Kidney (tissue), 14 donors: ENCODE measurements around the gene LSM14A. TPM values are rescaled to one million over a fixed set of nuclear protein-coding genes. Genes with fewer than 3 reads are reported as not detected.

Experiments
- DNase-seq, 5 donors: peaks; one replicate each; pipeline ENCODE4 v3.0.0-alpha.2; 2013 to 2020
- FAIRE-seq: peaks from 2 replicates; lab custom pipeline; 2012; peaks lifted over from hg19 to GRCh38; lab: Jason Lieb, UNC
- H3K27ac ChIP-seq, 2 donors: one replicate each; pipeline ENCODE4 v1.7.0; 2013; ENCODE audit warnings: low read depth in 2 of 2, low read length in 2 of 2, inconsistent platforms in 1 of 2
- H3K27me3 ChIP-seq: one replicate; pipeline ENCODE4 v1.7.1; 2013; ENCODE audit warnings: low read length, inconsistent platforms; ENCODE audit not compliant: control insufficient read depth, insufficient read depth
- H3K36me3 ChIP-seq, 3 donors: one replicate each; pipeline versions ENCODE4 v1.7.0 to v1.7.1; 2013; ENCODE audit warnings: low read length in 3 of 3, control low read depth in 1 of 3, inconsistent platforms in 1 of 3; ENCODE audit not compliant: insufficient read depth in 3 of 3, control insufficient read depth in 2 of 3
- H3K4me1 ChIP-seq, 3 donors: one replicate each; pipeline versions ENCODE4 v1.7.0 to v1.7.1; 2013; ENCODE audit warnings: low read length in 3 of 3, inconsistent platforms in 1 of 3, low read depth in 1 of 3; ENCODE audit not compliant: control insufficient read depth in 2 of 3, insufficient read depth in 2 of 3
- H3K4me3 ChIP-seq, 3 donors: one replicate each; pipeline versions ENCODE4 v1.7.0 to v1.8.1; 2013; ENCODE audit warnings: low read length in 3 of 3, control low read depth in 1 of 3, inconsistent platforms in 1 of 3
- H3K9ac ChIP-seq, 3 donors: one replicate each; pipeline versions ENCODE4 v1.7.0 to v1.7.1; 2013; ENCODE audit warnings: low read length in 3 of 3, control low read depth in 1 of 3, inconsistent platforms in 1 of 3
- H3K9me3 ChIP-seq, 3 donors: one replicate each; pipeline versions ENCODE4 v1.7.0 to v1.7.1; 2013; ENCODE audit warnings: low read length in 3 of 3, control low read depth in 1 of 3, inconsistent platforms in 1 of 3; ENCODE audit not compliant: control insufficient read depth in 2 of 3, insufficient read depth in 1 of 3
- intact Hi-C: fragments of 100-400 bp; cut with DNase I; formaldehyde crosslinking; loops from one replicate; pipeline ENCODE4 v1.11.1; 2022
- polyA plus RNA-seq: library from polyadenylated mRNA; stranded (reverse); fragments of 350-450 nt; fragmentation: Illumina TruSeq; extraction: RNeasy Lipid Tissue Mini Kit (QIAGEN cat#74804); gene quantifications from one replicate; pipeline ENCODE4 v1.2.3, GENCODE V29; 2014; ENCODE audit warnings: low read depth, low replicate concordance; ENCODE audit not compliant: insufficient read depth
- total RNA-seq: library from RNA; stranded (reverse); fragmentation: NEBNext Ultra II Directional; extraction: Animal tissue kit (Norgen Biotek cat#: 25700); gene quantifications from one replicate; pipeline ENCODE4 v1.2.1, GENCODE V29; 2021
- TF ChIP-seq, protein P1 (sequence below): IDR thresholded peaks from 3 replicates; pipeline ENCODE4 v1.5.1; 2012; ENCODE audit warnings: mild to moderate bottlenecking, moderate library complexity, borderline replicate concordance; ENCODE audit not compliant: insufficient read depth; ENCODE audit errors: extremely low read depth
- donor health status: control.
- donor health status: control.
- donor health status: control.
- donor health status: control.
- donor health status: control.
- donor health status: DM: yes; HTN: yes; CAD: no.
- donor health status: Normal renal cell carcinoma (clear cell type).

The LSM14A gene
- total and polyA plus RNA-seq, 2 donors from 2014 or later = 49.3 to 114 TPM

DNA sequence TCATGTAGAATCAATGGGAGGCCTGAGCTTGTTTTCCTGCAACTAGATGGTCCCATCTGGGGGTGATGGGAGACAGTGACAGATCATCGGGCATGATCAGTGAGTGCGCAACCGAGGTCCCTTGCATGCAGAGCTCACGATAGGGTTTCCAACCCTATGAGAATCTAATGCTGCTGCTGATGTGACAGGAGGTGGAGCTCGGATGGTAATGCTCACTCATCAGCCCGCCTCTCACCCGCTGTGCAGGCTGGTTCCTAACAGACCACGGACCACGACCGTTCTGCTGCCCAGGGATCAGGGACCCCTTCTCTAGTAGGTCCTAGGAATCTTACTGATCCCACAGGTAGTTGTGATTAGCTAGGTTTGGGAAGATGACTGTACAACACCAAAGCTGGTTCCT, 58.5 kb downstream of the LSM14A start:
- Histone ChIP-seq H3K9me3 (no peaks in the 10 kb centered on the region), H3K4me3 (no peak overlapping the region), H3K27ac (no peak overlapping the region), H3K36me3 (peaks cover 10 to 23% (median 18%) of the 10 kb centered on the region in 3 donors), H3K4me1 (peaks cover 0 to 2% (median 0%) of the 10 kb centered on the region in 3 donors), H3K27me3 (no peaks in the 10 kb centered on the region), H3K9ac (no peak overlapping the region)
- FAIRE-seq (no peak), DNase-seq (no peak)
- intact Hi-C loops = no loop called here
- TF ChIP-seq, protein P1, sequence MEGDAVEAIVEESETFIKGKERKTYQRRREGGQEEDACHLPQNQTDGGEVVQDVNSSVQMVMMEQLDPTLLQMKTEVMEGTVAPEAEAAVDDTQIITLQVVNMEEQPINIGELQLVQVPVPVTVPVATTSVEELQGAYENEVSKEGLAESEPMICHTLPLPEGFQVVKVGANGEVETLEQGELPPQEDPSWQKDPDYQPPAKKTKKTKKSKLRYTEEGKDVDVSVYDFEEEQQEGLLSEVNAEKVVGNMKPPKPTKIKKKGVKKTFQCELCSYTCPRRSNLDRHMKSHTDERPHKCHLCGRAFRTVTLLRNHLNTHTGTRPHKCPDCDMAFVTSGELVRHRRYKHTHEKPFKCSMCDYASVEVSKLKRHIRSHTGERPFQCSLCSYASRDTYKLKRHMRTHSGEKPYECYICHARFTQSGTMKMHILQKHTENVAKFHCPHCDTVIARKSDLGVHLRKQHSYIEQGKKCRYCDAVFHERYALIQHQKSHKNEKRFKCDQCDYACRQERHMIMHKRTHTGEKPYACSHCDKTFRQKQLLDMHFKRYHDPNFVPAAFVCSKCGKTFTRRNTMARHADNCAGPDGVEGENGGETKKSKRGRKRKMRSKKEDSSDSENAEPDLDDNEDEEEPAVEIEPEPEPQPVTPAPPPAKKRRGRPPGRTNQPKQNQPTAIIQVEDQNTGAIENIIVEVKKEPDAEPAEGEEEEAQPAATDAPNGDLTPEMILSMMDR = no peak

DNA sequence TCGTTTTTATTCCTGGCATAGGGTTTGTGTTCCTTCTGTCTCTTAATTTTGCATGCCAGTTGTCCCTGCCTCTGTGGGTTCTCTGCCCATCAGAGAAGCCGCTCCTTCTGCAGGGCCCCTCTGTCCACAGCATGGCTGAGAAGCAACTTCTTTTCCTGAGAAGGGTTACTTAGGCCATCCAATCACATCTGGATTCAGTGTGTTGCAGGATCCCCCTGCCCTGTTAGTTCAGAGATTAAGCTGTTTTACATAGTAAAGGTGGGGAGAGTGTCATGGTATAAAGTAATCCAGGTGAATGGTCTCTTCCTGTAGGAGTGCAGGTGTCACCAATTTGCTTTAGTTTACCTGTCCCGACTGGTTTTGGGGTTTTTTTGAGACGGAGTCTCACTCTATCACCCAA, 59.1 kb downstream of the LSM14A start:
- Histone ChIP-seq H3K27me3 (no peaks in the 10 kb centered on the region), H3K9ac (no peak overlapping the region), H3K4me3 (no peak overlapping the region), H3K4me1 (peaks cover 0 to 2% (median 0%) of the 10 kb centered on the region in 3 donors), H3K36me3 (peaks cover 10 to 21% (median 17%) of the 10 kb centered on the region in 3 donors), H3K9me3 (no peaks in the 10 kb centered on the region), H3K27ac (no peak overlapping the region)
- TF ChIP-seq, protein P1 = no peak
- DNase-seq (no peak), FAIRE-seq (no peak)
- intact Hi-C loops = no loop called here

DNA sequence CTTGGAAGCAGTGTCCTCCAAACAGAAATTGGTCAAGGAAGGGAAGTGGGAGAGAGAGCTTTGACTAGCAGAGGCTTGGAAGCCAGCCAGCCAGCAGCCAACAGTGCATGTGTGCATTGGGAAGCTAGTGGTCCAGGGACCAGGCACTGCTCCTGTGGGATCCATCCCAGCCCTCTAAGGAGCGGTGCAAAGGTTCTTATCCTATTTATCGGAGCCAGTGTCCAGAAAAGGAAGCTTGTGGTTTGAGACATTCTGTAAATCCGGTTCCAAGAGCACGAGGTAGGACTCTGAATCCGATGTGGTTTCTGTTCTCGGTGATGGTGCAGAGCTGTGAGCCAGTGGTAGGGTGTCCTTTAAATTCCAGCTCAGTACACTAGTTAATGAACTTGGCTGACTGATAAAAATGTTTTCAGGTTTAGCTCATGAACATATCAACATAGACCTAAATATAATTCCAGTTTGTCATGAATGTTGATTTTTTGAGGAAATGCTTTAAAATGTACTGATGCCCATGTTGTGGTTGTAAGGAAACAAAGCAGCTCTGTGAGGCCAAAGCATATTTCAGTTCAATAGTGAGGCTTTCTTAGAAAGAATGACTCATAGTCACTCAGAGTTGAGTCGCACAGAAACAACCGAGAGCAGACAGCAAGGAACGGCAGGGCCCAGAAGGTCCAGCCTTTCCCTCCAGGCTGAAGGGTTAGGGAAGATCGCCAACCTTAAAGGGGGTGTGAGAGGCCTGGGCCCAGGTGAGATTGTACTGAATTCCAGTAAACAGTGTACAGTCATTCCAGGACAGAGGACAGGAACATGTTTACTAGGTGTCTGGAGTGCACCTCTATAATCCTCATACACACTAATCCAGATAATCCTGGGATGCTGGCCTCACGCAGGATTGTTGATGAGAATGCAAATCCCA, 60.5 kb downstream of the LSM14A start:
- Histone ChIP-seq H3K36me3 (peaks cover 10 to 16% (median 15%) of the 10 kb centered on the region in 3 donors), H3K4me1 (peaks cover 0 to 2% (median 0%) of the 10 kb centered on the region in 3 donors), H3K27me3 (no peaks in the 10 kb centered on the region), H3K4me3 (no peak overlapping the region), H3K9me3 (no peaks in the 10 kb centered on the region), H3K27ac (peak overlapping the region in 1 of 2 donors; percentile 41), H3K9ac (peak overlapping the region in 1 of 3 donors; percentile 4)
- FAIRE-seq (no peak), DNase-seq (no peak)
- TF ChIP-seq, protein P1 = no peak
- intact Hi-C loops = no loop called here
